ENCODE data around the gene CFLAR. TPM values are rescaled to one million over a fixed set of nuclear protein-coding genes. Genes with fewer than 3 reads are reported as not detected.
A peak's percentile ranks its signal among the peaks of the same experiment; 100 is the strongest.

CFLAR gene
- total and polyA plus RNA-seq, 2 of the 4 experiments (the other 2 are of a cell fraction) = 29.2 to 59.9 TPM

DNA sequence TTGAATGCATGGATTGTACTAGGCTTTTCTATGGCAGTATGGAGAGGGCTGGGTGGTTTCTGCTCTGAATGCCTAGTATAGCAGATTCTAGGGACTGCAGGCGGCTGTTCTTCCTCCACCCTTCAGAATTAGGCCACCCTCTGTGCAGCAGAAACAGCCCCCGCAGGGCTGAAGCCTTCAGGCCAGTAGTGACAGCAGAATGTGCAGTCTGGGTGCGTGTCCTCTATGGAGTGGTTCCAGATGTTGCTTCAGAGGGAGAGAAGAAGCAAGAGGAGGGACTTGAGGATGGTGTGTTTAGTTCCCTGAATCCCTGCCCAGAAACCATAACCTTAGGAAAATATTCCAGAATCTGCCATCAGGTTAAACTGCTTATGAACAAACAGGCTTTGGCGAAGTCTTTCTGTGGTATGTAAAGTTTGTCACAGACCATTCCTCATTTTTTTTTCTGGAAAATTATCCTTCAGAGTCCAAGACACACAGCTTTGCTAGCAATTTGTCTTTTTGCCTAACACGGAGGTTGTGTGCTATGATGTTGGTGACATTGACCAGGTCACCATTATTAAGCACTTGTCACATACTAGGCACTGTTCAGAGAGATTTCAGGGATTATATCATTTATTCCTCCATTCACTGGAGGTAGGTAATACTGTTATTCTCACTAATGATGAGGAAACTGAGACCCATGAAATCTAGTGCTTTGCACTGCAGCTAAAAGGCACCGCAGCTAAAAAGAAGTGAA is 88.1 kb downstream of the CFLAR start:
- Histone ChIP-seq H2BK20ac (ENCODE audit: low read depth, low read length) (no peak overlapping the region), H3K36me3 (ENCODE audit: control insufficient read depth, insufficient read depth, low read length) (no peaks in the 10 kb centered on the region), H3K4me1 (ENCODE audit: control insufficient read depth, insufficient read depth, low read length) (no peaks in the 10 kb centered on the region), H4K8ac (ENCODE audit: low read depth in 2 of 2, low read length in 2 of 2) (no peak overlapping the region), H2BK120ac (ENCODE audit: low read depth, low read length) (no peak overlapping the region), H3K56ac (ENCODE audit: extremely low read depth, insufficient read depth, low read length) (no peak overlapping the region), H3K27ac (ENCODE audit: insufficient read depth, low read length) (no peak overlapping the region), H3K79me1 (ENCODE audit: low read depth in 1 of 2, low read length in 2 of 2) (no peaks in the 10 kb centered on the region), H3K9ac (ENCODE audit: low read depth, low read length) (no peak overlapping the region), H3K9me1 (ENCODE audit: insufficient read depth, low read length) (no peaks in the 10 kb centered on the region), H2AK9ac (replicated peaks; ENCODE audit: low read depth, low read length, poor library complexity) (no peak overlapping the region), H3K23ac (ENCODE audit: low read depth, low read length) (no peak overlapping the region), H4K20me1 (ENCODE audit: insufficient read depth, low read length) (no peaks in the 10 kb centered on the region), H4K91ac (ENCODE audit: insufficient read depth, low read depth, low read length) (no peak overlapping the region), H4K5ac (ENCODE audit: low read depth, low read length) (no peak overlapping the region), H2BK5ac (ENCODE audit: low read depth, low read length, poor library complexity, severe bottlenecking) (no peak overlapping the region), H2AFZ (replicated peaks; ENCODE audit: low read length, poor library complexity) (no peak overlapping the region), H3K4me3 (ENCODE audit: insufficient read depth, low read depth, low read length) (no peak overlapping the region), H2AK5ac (ENCODE audit: low read depth, low read length) (no peak overlapping the region), H3K4ac (ENCODE audit: low read depth, low read length) (no peak overlapping the region), H3K9me3 (ENCODE audit: control insufficient read depth, insufficient read depth, low read length) (no peaks in the 10 kb centered on the region), H3K18ac (ENCODE audit: low read depth, low read length) (no peak overlapping the region), H2BK15ac (ENCODE audit: low read depth, low read length) (no peak overlapping the region), H3K4me2 (ENCODE audit: low read depth, low read length) (no peak overlapping the region), H3K27me3 (ENCODE audit: control insufficient read depth, insufficient read depth, low read length) (no peaks in the 10 kb centered on the region), H3K14ac (replicated peaks; ENCODE audit: low read depth, low read length) (no peak overlapping the region)
- ATAC-seq (ENCODE audit: low read depth) (peak; percentile 93), DNase-seq (peak; percentile 69)
- TF ChIP-seq RAD21 (IDR thresholded peaks at IDR 0.05; ENCODE audit: low read length) (no peak), SMC3 (IDR thresholded peaks at IDR 0.05; ENCODE audit: low read depth, low read length) (no peak), NFE2L2 (IDR thresholded peaks at IDR 0.05; ENCODE audit: low read depth, low read length) (no peak), RCOR1 (IDR thresholded peaks at IDR 0.05; ENCODE audit: insufficient replicate concordance, low read length) (no peak), CHD1 (IDR thresholded peaks at IDR 0.05; ENCODE audit: low read depth, low read length) (no peak), CEBPB (IDR thresholded peaks at IDR 0.05; ENCODE audit: low read depth, low read length) (peak; percentile 44; the same call in 1 of the 2 replicates), RFX5 (IDR thresholded peaks at IDR 0.05; ENCODE audit: low read depth, low read length) (no peak)
- TF ChIP-seq, protein P1, sequence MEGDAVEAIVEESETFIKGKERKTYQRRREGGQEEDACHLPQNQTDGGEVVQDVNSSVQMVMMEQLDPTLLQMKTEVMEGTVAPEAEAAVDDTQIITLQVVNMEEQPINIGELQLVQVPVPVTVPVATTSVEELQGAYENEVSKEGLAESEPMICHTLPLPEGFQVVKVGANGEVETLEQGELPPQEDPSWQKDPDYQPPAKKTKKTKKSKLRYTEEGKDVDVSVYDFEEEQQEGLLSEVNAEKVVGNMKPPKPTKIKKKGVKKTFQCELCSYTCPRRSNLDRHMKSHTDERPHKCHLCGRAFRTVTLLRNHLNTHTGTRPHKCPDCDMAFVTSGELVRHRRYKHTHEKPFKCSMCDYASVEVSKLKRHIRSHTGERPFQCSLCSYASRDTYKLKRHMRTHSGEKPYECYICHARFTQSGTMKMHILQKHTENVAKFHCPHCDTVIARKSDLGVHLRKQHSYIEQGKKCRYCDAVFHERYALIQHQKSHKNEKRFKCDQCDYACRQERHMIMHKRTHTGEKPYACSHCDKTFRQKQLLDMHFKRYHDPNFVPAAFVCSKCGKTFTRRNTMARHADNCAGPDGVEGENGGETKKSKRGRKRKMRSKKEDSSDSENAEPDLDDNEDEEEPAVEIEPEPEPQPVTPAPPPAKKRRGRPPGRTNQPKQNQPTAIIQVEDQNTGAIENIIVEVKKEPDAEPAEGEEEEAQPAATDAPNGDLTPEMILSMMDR (conservative IDR thresholded peaks at IDR 0.05; ENCODE audit: low read depth, low read length) = no peak
- in situ Hi-C loops (cut with MboI; ENCODE audit: low sequenced_read_pairs) = no loop called here
- dilution Hi-C loops (cut with HindIII; ENCODE audit: low sequenced_read_pairs, unreplicated experiment) = no loop called here
- ChIA-PET POLR2A (ENCODE audit: unreplicated experiment) (no interaction called here), CTCF (interaction anchor here (0.6 kb wide), 1 partner anchor 49 kb away, joined by 3 read pairs; no protein-coding TSS in a partner anchor)
- BruUV-seq (replicated peaks) = no TSS peak
- intact Hi-C loops (cut with micrococcal nuclease) = no loop called here
- no CpG with 5 or more reads among the region's 6 CpGs for WGBS, 2 experiments (ENCODE audit: extremely low coverage in 2 of 2, insufficient read length in 1 of 2)

All from IMR-90 (cell line).